Mucosa of descending colon (tissue), 3 donors: Measurements from ENCODE around the gene MX2. TPM values are rescaled to one million over a fixed set of nuclear protein-coding genes. Genes with fewer than 3 reads are reported as not detected.
"Not testable (repeated sequence)": the region's sequence is repeated elsewhere in the genome, so short reads cannot be mapped to it uniquely, and the experiment has no call there.

ENCODE experiments used
- ATAC-seq: fragments of 200-7000 bp; cut with Tn5 transposase; one replicate; pipeline ENCODE4 v1.9.1; 2020; ENCODE audit warnings: mild to moderate bottlenecking, moderate library complexity
- DNase-seq, 3 donors: peaks; one replicate each; pipeline ENCODE4 v3.0.0-alpha.2; 2020
- H3K36me3 ChIP-seq: fragments of 200-600 bp; one replicate; pipeline ENCODE4 v1.8.0; 2021; ENCODE audit warnings: low read depth, mild to moderate bottlenecking
- H3K4me1 ChIP-seq: fragments of 200-600 bp; one replicate; pipeline ENCODE4 v1.8.0; 2021; ENCODE audit warnings: low read depth, mild to moderate bottlenecking
- H3K4me3 ChIP-seq: fragments of 200-600 bp; one replicate; pipeline ENCODE4 v1.8.0; 2021; ENCODE audit warnings: mild to moderate bottlenecking
- H3K9me3 ChIP-seq: fragments of 200-600 bp; one replicate; pipeline ENCODE4 v1.8.0; 2021; ENCODE audit warnings: mild to moderate bottlenecking
- CTCF ChIP-seq: fragments of 200-600 bp; IDR thresholded peaks from one replicate; pipeline ENCODE4 v1.8.0; 2022; ENCODE audit warnings: antibody characterized with exemption, mild to moderate bottlenecking
- intact Hi-C, 2 donors: fragments of 100-400 bp; cut with DNase I in 1 of 2; cut with micrococcal nuclease in 1 of 2; formaldehyde crosslinking; loops; one replicate each; pipeline versions ENCODE4 v1.11.0 to v1.11.1; 2022; cut with DNase I, micrococcal nuclease
- total RNA-seq, 3 donors: library from RNA; stranded (reverse); fragmentation: NEBNext Ultra II Directional in 2 of 3; extraction: Animal tissue kit (Norgen Biotek cat#: 25700) in 2 of 3; gene quantifications; one replicate each; pipeline versions ENCODE4 v1.2.1 to v1.2.4, GENCODE V29; 2021 to 2023
- donor health status: DM: no; HTN: no; CAD: no; lungs with moderate emphysema.
- donor health status: DM: no; HTN: no; CAD: no.
- donor health status: DM: no; HTN: yes; CAD: no.

The MX2 gene
- total RNA-seq, 3 donors from 2014 or later, result 2.5 to 9.2 (median 6.3) TPM

GRCh38 chr21:41410767-41411448, 49.1 kb downstream of the MX2 start:
- ATAC-seq (peak; percentile 39), DNase-seq (no peak)
- TF ChIP-seq CTCF, result no peak
- Histone ChIP-seq H3K4me3 (no peak overlapping the region), H3K4me1 (no peaks in the 10 kb centered on the region), H3K9me3 (no peaks in the 10 kb centered on the region), H3K36me3 (no peaks in the 10 kb centered on the region)
- intact Hi-C loops, result no loop called here

GRCh38 chr21:41411449-41412089, 49.7 kb downstream of the MX2 start:
- Histone ChIP-seq H3K4me1 (no peaks in the 10 kb centered on the region), H3K9me3 (no peaks in the 10 kb centered on the region), H3K4me3 (no peak overlapping the region), H3K36me3 (no peaks in the 10 kb centered on the region)
- ATAC-seq (peak; percentile 94), DNase-seq (peak; percentile 76 to 81 (median 80))
- TF ChIP-seq CTCF, result no peak
- intact Hi-C loops, result no loop called here

- H3K4me3 ChIP-seq, intact Hi-C loops, ATAC-seq, H3K36me3 ChIP-seq, H3K4me1 ChIP-seq, H3K9me3 ChIP-seq, DNase-seq: not testable (repeated sequence)
Measured at GRCh38 chr21:41417505-41417904, 55.7 kb downstream of the MX2 start.

- H3K4me1 ChIP-seq, result no peaks in the 10 kb centered on the region
- H3K4me3 ChIP-seq, result no peak overlapping the region
- no peaks in the 10 kb centered on the region for H3K36me3 ChIP-seq
- TF ChIP-seq CTCF, result no peak
- ATAC-seq (no peak), DNase-seq (no peak)
- intact Hi-C loops, result no loop called here
- no peaks in the 10 kb centered on the region for H3K9me3 ChIP-seq
Measured at GRCh38 chr21:41418393-41418792, 56.6 kb downstream of the MX2 start.

- TF ChIP-seq CTCF, result no peak
- ATAC-seq (no peak), DNase-seq (no peak)
- Histone ChIP-seq H3K4me1 (no peaks in the 10 kb centered on the region), H3K36me3 (no peaks in the 10 kb centered on the region), H3K4me3 (no peak overlapping the region), H3K9me3 (no peaks in the 10 kb centered on the region)
- intact Hi-C loops, result no loop called here
Measured at GRCh38 chr21:41418956-41419680, 57.3 kb downstream of the MX2 start.
